NCI-H128 (cell line): ENCODE data around the gene TBC1D1.
"Not testable (repeated sequence)": the region's sequence is repeated elsewhere in the genome, so short reads cannot be mapped to it uniquely, and the experiment has no call there.

Experiments
- DNase-seq: peaks from one replicate; lab custom pipeline; 2025; ENCODE audit not compliant: unreplicated experiment; lab: John Stamatoyannopoulos, UW

Gene TBC1D1

GRCh38 chr4:37922328-37922727, 31.4 kb downstream of the TBC1D1 start:
- no peak for DNase-seq

DNA sequence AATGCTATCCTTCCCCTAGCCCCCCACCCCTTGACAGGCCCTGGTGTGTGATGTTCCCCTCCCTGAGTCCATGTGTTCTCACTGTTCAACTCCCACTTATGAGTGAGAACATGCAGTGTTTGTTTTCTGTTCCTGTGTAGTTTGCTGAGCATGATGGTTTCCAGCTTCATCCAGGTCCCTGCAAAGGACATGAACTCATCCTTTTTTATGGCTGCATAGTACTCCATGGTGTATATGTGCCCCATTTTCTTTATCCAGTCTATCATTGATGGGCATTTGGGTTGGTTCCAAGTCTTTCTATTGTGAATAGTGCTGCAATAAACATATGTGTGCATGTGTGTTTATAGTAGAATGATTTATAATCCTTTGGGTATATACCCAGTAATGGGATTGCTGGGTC, 32.2 kb downstream of the TBC1D1 start:
- not testable (repeated sequence) for DNase-seq

DNA sequence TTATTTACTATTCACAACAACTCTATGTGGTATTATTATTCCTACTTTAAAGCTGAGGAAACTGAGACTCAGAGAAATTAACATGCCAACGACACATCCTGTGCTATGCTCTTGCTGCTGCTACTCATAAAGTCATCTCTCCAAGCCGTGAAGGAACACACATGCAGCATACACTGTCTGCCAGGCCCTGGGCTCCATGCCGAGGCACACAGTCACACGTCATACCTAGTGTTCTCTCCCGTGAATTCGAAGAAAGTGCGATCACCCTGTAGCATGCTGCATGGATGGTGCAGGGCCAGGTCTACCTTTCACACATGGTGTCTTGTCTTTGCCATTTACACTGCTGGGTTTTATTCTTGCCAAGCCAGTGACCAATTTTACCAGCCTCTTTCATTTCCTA, 34.1 kb downstream of the TBC1D1 start:
- no peak for DNase-seq

DNA sequence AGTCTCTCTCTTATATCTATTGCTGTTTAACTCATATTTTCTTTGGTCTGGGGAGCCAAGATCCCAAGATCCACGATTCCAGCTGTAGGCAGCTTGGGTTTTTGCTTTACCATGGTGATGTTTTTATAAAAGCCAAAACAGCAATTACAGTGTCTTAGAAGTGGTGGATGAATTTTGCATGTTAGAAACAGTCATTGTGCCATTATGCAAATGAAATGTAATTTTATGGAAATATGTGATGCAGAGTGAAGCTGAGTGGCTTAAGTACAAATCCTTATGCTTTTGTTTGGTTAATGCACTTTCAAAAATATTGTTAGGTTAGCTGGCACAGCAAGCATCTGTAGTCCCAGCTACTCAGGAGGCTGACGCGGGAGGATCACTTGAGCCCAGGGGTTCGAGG, 36.5 kb downstream of the TBC1D1 start:
- DNase-seq: no peak

DNA sequence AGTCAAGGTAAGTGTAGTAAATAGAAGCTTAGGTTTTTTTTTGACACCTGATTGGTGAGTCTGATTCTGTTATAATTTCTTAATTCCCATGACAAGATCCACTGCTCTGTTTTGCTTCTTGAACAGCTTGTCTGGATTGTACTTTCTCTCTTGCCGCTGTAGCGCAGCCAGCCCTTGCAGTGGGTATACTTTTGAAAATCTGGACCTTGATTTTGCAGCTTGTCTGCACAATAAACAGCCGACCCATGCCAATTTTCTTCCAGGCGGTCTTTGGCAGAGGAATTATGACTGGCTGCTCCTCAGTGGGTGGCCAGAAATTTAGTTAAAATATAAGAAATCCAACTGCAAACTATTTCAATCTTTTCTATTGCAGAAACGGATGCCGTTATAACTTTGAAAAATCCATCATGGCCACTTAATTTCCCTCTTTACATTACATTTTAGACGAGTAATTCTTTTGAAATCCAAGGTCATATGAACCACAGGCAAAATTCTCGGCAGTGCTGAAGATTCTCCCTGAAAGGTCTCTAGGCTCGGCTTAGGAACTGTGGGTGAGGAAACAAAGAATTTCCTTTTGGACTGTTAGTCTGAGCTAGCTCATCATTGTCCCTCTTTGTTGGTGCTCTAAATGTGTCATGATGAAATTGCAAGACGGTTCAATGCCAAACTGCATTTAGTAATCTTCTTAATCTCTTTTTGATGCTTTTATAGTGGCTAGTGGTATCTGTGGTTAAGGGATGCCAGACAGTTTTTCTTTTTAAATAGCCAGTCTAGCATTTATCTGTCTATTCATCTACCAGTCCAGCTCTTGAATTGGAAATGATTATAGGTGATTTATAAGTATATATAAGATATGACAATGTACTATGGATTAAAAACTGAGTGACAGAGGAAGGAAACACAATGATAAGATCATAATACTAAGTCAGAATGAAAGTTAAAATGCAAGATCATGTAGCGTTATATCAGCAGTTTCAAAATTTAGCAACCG, 37.8 kb downstream of the TBC1D1 start:
- no peak for DNase-seq

- no peak for DNase-seq
Measured at GRCh38 chr4:37934096-37934495, 43.2 kb downstream of the TBC1D1 start.

GRCh38 chr4:37934609-37935008, 43.7 kb downstream of the TBC1D1 start:
- DNase-seq: no peak

GRCh38 chr4:37935026-37935425, 44.1 kb downstream of the TBC1D1 start:
- no peak for DNase-seq

- no peak for DNase-seq
Measured at GRCh38 chr4:37936889-37937498, 46.1 kb downstream of the TBC1D1 start.

GRCh38 chr4:37938208-37938607, 47.3 kb downstream of the TBC1D1 start:
- DNase-seq: no peak

GRCh38 chr4:37946503-37947179, 55.8 kb downstream of the TBC1D1 start:
- no peak for DNase-seq

- no peak for DNase-seq
Measured at GRCh38 chr4:37948542-37948941, 57.7 kb downstream of the TBC1D1 start.

GRCh38 chr4:37949636-37950426, 58.9 kb downstream of the TBC1D1 start:
- DNase-seq: no peak

- DNase-seq: no peak
Measured at GRCh38 chr4:37951461-37952352, 60.8 kb downstream of the TBC1D1 start.

DNA sequence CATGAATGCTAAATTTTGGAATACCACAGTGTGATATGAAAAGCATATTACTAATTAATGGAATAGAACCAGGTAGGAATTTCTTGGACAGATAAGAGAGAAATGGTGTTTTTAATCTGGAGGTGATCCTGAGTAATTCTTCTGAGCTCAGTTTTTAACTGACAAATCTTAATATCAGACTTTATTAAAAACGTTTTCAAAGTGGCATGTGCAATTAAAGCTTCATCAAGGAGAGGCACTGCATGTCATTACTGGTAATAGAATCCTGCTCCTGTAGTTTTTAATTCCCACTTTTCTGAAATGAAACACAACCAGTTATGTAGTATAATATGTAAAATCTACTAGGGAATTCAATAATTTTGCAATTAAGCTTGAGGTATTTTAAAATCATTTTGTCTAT, 62.3 kb downstream of the TBC1D1 start:
- no peak for DNase-seq

GRCh38 chr4:37953620-37954293, 62.9 kb downstream of the TBC1D1 start:
- no peak for DNase-seq

GRCh38 chr4:37956941-37957340, 66.1 kb downstream of the TBC1D1 start:
- no peak for DNase-seq

- no peak for DNase-seq
Measured at GRCh38 chr4:37958932-37959331, 68.0 kb downstream of the TBC1D1 start.

- DNase-seq: no peak
Measured at GRCh38 chr4:37960098-37960497, 69.2 kb downstream of the TBC1D1 start, which contains the start of gene PTTG2. TSS of gene PTTG2 (plus strand) at chr4:37960398. CDS start at chr4:37960435, 37 bp downstream.
